ENCODE data around the gene SLC44A5. TPM values are rescaled to one million over a fixed set of nuclear protein-coding genes. Genes with fewer than 3 reads are reported as not detected.

Gene SLC44A5
- total and polyA plus RNA-seq, 9 donors, result 0.62 to 2.5 (median 1.1) TPM

DNA sequence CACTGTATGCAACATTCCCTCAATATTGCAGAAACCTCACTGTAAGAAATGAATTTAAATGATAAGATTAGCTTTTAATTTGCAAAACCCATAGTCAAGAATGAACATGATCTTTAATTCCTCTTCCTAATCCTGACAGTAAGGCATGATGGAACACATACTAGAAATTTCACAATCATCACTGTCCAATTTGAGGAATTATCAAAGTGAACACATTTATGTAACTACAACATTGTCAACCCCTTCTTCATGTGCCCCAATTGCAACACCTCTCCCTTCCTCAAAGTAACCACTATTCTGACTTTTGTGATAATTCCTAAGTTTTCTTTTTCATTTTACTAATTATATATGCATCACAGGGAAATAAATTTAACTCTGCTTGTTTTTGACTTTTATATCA lies 373.6 kb downstream of the SLC44A5 start:
- H3K4me3 ChIP-seq, result no peak overlapping the region
- no peaks in the 10 kb centered on the region for H3K9me3 ChIP-seq
- no peak for DNase-seq
- H3K4me1 ChIP-seq (ENCODE audit: insufficient read depth), result no peaks in the 10 kb centered on the region
- intact Hi-C loops (cut with DNase I), result no loop called here
- no peak overlapping the region for H3K27ac ChIP-seq
- no peaks in the 10 kb centered on the region for H3K36me3 ChIP-seq
- no peaks in the 10 kb centered on the region for H3K27me3 ChIP-seq
- TF ChIP-seq POLR2A (IDR thresholded peaks at IDR 0.05) (no peak), EP300 (IDR thresholded peaks at IDR 0.05) (no peak)
- TF ChIP-seq, protein P1, sequence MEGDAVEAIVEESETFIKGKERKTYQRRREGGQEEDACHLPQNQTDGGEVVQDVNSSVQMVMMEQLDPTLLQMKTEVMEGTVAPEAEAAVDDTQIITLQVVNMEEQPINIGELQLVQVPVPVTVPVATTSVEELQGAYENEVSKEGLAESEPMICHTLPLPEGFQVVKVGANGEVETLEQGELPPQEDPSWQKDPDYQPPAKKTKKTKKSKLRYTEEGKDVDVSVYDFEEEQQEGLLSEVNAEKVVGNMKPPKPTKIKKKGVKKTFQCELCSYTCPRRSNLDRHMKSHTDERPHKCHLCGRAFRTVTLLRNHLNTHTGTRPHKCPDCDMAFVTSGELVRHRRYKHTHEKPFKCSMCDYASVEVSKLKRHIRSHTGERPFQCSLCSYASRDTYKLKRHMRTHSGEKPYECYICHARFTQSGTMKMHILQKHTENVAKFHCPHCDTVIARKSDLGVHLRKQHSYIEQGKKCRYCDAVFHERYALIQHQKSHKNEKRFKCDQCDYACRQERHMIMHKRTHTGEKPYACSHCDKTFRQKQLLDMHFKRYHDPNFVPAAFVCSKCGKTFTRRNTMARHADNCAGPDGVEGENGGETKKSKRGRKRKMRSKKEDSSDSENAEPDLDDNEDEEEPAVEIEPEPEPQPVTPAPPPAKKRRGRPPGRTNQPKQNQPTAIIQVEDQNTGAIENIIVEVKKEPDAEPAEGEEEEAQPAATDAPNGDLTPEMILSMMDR (IDR thresholded peaks at IDR 0.05), result no peak

DNA sequence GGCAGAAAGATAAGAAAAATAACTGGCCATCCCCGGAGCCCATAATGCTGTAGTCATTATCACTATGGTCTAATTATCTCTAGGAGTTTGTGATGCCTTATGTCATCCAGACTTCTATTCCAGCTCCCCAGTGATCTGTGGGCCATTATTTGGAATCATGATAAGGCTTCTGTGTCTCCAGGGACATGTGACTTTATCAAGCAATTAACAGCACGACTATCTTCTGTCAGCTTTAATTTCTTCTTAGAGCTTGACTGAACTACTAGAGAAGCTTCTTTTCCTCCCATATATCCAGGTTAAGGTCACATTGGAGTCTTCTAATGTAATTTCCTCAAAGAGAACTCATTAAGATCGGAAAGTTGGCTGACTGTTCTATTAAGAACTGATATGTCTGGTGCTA lies 376.4 kb downstream of the SLC44A5 start:
- TF ChIP-seq POLR2A (IDR thresholded peaks at IDR 0.05) (no peak), EP300 (IDR thresholded peaks at IDR 0.05) (no peak)
- TF ChIP-seq, protein P1 (IDR thresholded peaks at IDR 0.05), result no peak
- Histone ChIP-seq H3K4me1 (ENCODE audit: insufficient read depth) (no peaks in the 10 kb centered on the region), H3K4me3 (no peak overlapping the region), H3K27me3 (no peaks in the 10 kb centered on the region), H3K36me3 (no peaks in the 10 kb centered on the region), H3K9me3 (no peaks in the 10 kb centered on the region), H3K27ac (no peak overlapping the region)
- 23 to 32% (median 29%) methylated on average over 3 of the region's 3 CpGs for WGBS, 3 donors
- intact Hi-C loops (cut with DNase I), result no loop called here
- no peak for DNase-seq

DNA sequence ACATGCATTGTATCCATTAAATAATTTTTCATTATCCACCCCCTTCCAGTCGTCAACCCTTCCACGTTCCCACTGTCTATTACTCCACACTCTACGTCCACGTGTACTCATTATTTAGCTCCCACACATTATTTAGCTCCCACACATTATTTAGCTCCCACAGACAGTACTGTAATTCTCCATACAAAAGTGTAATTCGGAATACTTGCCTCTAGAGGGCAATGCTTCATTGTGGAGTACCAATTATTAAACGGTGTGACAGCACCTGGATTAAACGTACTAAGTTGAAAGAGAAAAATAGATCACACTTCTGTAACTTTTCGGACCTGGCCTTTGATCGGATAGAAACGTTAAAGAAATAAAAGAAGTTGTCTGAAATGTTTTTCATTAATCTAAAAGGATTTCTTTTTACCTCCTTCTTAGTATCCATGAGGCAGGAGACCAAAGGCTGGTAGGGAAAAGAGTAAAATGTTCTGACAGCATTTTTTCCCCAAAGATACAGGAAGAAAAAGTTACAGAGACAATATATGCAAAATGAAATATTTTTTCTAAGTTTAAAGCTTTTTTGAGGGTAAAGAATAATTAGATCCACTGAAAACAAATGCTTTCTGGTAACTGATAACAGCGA lies 377.5 kb downstream of the SLC44A5 start:
- WGBS, 3 donors, result 12 to 17% (median 15%) methylated on average over 11 of the region's 11 CpGs
- intact Hi-C loops (cut with DNase I), result no loop called here
- TF ChIP-seq, protein P1 (IDR thresholded peaks at IDR 0.05), result peak in 1 of 3 donors; percentile 13
- TF ChIP-seq POLR2A (IDR thresholded peaks at IDR 0.05), result no peak
- no peaks in the 10 kb centered on the region for H3K9me3 ChIP-seq
- no peak overlapping the region for H3K4me3 ChIP-seq
- no peak for DNase-seq
- H3K27ac ChIP-seq, result no peak overlapping the region
- H3K36me3 ChIP-seq, result no peaks in the 10 kb centered on the region
- no peaks in the 10 kb centered on the region for H3K4me1 ChIP-seq (ENCODE audit: insufficient read depth)
- H3K27me3 ChIP-seq, result no peaks in the 10 kb centered on the region

DNA sequence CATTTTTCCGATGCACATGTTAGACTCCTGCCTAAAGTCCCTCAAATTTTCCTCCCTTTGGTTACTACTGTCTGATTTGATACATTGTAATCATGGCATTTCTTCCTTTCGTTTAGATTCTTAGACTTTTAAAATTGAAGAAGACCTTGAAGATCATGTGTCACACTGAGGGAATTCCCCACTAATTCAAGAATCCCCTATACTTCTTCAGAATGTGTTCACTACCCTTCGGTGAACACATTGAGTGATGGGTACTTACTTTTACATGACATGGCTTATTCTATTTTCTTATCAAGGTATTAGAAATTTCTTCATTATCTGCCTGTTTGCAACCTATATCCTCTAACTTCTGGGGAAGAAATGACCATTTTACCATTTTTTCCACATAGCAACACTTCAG lies 390.8 kb downstream of the SLC44A5 start:
- 61 to 81% (median 80%) methylated on average over 3 of the region's 3 CpGs for WGBS, 3 donors
- Histone ChIP-seq H3K27me3 (no peaks in the 10 kb centered on the region), H3K9me3 (no peaks in the 10 kb centered on the region), H3K27ac (no peak overlapping the region), H3K4me3 (no peak overlapping the region), H3K36me3 (no peaks in the 10 kb centered on the region), H3K4me1 (ENCODE audit: insufficient read depth) (no peaks in the 10 kb centered on the region)
- no peak for TF ChIP-seq POLR2A (IDR thresholded peaks at IDR 0.05)
- TF ChIP-seq, protein P1 (IDR thresholded peaks at IDR 0.05), result no peak
- TF ChIP-seq EP300 (IDR thresholded peaks at IDR 0.05), result no peak
- intact Hi-C loops (cut with DNase I), result no loop called here
- DNase-seq, result no peak
